H4 (cell line): ENCODE results near the gene PPIF. TPM values are rescaled to one million over a fixed set of nuclear protein-coding genes. Genes with fewer than 3 reads are reported as not detected.

ENCODE experiments used
- DNase-seq: peaks from one replicate; pipeline ENCODE4 v3.0.0-alpha.2; 2015; ENCODE audit warnings: low spot score
- total RNA-seq: library from RNA; depleted of rRNA; stranded (reverse); fragments of >200 nt; shearing (Covaris generic); gene quantifications from 2 replicates; pipeline ENCODE4 v1.2.3, GENCODE V29; 2014; rRNA removed

PPIF gene
- 45.2 and 52.3 TPM in 2 replicates for total RNA-seq

DNA sequence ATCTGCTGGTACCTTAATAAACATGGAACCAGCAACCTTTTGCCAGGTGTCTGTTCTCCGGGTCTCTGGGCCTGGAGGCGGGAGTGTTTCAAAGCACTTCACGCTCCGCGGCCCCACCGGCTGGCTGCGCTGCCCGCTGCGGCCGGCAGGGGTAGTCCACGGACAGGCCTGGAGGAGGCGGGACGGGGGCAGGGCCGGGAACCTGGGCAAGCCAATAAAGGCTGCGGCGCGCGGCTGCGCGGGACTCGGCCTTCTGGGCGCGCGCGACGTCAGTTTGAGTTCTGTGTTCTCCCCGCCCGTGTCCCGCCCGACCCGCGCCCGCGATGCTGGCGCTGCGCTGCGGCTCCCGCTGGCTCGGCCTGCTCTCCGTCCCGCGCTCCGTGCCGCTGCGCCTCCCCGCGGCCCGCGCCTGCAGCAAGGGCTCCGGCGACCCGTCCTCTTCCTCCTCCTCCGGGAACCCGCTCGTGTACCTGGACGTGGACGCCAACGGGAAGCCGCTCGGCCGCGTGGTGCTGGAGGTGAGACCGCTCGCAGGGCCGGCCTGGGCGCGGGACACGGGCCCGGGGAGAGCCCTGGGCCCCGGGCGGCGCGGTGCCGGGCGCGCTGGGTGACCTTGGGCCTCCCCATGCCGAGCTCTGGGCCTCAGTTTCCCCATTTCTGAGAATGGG lies at the start of gene PPIF:
TSS of gene PPIF (plus strand) at position 244 of the 668 bp plus-strand sequence. CDS start at position 324, 80 bp downstream.
- peak; percentile 83 for DNase-seq

DNA sequence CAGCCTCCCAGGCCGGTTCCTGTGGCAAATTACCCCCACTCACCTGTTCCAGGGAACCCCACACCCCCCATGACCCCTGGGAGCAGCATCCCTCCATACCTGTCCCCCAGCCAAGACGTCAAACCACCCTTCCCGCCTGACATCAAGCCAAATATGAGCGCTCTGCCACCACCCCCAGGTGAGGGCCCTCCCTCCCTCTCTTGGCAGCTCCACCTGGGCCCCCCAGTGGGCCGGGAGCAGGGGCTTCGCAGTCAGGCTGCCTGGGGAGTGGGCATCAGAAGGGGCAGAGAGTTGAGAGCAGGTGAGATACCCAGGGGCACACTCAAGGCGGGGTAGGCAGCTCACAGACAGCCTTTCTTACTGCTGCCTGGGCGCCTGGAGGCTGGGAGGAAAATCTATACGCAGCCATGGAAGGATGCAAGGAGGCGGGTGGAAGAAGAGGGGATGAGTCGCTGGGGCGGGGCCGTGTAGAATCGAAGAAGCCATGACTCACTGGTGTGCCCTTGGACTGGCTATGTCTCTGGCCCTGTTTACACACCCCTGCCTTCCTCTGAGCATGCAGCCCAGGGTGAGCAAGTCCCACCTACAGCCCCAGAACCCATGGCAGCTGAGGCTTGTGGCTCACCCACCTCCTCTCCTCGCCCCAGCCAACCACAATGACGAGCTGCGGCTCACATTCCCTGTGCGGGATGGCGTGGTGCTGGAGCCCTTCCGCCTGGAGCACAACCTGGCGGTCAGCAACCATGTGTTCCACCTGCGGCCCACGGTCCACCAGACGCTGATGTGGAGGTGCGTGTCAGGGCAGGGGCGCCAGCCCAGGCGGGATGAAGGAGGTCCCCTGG lies 48.6 kb upstream of the PPIF start:
- DNase-seq = peak; percentile 84

DNA sequence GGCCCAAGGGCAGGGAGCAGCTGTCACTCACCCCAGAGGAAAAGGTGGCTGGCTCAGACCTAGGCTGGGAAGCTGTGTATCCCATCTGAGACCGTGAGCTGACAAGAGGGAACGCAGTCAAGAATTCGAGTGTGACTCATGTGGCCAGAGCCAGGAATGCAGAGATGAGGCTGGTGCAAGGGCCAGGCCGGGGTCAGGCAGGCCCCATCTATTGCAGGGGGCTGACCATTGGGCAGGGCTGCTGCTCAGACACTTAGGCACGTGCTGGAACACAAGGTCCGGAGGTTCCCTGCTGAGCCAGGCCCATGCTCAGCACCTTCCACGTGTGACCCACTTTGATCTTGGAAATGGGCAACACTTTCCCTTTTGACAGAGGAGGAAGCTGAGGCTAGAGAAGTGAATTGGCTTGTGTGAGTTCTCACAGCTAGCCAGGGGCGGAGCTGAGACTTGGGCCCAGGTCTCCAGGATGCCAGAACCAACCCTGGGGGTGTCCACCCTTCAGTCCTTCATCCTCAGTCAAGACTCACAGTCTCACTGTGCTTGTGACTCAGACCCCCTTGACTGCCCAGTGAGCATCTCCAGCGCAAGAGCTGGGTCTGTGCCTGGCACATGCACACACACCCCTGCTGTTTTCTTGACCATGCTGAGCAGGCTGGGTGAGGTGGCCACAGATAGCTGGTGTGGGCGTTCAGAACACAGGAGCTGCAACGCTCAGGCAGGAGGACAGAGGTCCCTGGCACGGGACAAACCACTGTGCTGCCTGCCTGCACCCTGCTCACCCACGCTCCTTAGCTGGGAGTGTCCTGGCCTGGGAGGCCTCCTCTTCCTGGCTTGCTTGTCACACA lies 47.6 kb upstream of the PPIF start:
- no peak for DNase-seq

DNA sequence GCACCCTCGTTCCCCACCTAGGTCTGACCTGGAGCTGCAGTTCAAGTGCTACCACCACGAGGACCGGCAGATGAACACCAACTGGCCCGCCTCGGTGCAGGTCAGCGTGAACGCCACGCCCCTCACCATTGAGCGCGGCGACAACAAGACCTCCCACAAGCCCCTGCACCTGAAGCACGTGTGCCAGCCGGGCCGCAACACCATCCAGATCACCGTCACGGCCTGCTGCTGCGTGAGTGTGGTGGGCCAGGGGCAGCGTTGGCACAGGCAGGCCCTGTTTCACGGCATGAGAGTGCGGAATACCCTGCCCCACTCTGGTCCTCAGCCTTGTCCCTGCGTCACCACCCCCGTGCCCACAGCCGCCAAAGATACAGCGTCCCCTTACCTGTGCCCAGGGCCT lies 46.6 kb upstream of the PPIF start:
- DNase-seq = no peak

DNA sequence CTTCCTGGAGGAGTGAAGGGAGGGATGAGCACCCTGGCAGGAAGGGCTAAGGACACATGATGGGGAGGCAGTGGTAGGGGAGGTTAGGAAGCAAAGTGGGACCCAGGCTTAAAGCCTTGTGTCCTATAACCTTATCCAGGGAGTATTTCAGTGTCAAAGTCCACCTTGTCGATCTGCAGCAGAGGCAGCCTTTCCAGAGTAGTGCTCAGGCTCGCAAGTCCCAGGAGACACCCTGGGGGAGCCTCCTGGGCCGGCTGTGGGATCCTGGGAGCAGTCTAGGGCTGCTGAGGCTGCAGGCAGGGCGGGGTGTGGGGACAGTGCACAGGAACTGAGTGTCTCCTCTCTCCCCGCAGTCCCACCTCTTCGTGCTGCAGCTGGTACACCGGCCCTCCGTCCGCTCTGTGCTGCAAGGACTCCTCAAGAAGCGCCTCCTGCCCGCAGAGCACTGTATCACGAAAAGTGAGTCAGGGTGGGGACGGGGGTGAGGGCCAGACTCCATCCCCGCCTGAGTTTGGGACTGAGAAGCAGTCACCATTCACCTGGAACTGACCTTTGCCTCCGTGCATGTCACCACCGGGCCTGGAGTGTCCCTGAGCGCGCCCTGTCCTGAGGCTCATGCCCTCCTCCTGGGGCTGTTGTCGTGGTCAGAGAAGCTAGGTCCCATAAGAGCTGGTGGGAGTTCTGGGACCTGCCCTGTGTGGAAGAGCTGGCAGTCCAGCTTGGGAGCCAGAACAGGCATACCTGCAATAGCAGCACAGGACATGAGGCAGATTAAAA lies 45.3 kb upstream of the PPIF start:
- DNase-seq = no peak

DNA sequence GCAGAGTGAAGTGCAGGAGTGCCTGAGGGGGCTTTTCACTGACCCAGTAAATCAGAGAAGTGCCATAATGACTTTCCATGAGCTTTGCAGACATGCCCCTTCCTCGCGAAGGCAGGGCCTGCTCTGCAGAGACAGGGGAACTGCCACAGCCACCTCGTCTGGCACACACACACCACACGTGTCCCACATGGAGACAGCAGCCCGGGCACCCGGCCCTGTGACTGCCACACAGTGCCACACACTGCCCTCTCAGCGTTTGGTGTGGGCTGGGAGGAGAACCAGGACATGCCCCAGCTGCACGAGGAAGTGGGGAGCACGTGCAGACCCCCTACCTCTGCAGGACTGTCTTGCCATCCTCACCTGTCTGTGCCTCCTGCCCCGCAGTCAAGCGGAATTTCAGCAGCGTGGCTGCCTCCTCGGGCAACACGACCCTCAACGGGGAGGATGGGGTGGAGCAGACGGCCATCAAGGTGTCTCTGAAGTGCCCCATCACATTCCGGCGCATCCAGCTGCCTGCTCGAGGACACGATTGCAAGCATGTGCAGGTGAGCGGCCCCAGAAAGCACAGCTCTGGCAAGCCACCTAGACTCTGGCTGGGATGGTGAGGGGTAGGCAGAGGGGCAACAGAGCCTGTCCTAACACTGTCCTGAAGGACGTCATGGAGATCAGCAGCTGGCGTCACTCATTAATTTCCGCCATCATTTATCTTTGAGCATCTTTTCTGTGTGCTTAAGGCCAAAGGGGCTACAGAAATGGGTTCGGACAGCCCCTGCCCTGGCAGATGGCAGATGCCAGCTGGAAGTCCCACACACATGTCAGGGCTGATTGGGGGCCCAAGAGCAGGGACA lies 43.4 kb upstream of the PPIF start:
- DNase-seq = no peak

DNA sequence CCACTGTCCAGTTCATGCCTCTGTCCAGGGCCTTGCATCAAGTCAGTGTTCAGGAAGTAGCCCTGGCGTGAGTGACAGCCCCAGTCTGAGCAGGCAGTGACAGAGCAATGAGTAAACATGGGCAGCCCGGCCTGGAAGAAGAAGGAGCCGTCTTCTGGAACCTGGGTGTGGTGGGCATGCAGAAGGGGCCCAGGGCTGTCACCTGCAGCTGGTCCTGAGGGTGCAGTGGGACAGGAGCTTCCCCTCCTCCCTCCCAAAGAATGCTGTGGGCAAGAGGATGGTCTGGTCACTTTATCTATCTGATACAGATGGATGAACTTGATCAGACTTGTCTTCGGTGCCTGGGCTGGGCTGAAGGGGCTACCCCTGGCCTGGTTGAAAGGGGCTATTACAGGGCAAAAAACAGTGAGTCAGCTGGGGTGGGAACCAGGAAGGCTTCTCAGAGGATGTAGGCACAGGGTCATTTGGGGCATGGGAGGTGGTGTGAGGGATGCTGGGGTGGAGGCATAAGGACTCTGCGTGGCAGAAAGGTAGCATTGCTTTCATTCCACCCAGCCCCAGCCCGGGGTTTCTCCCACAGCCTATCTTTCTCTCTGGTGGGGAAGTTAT lies 42.7 kb upstream of the PPIF start:
- DNase-seq = no peak

DNA sequence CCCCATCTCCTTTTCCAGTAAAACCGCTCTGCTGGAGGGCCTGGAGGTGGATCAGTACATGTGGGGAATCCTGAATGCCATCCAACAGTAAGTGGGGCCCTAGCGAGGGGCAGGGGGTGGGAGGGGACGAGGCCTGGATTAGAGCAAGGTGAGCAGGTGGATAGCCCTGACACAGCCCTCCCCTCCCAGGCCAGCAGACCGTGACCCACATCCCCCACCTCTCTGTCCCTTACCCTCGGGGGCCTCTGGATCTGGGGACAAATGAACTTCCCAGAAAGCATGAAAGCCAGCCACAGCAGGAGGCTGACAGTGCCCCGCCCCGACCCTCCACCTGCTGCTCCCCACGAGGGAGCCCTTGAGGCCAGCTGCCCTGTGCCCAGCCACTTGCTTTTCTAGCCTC lies 41.8 kb upstream of the PPIF start:
- DNase-seq = no peak

DNA sequence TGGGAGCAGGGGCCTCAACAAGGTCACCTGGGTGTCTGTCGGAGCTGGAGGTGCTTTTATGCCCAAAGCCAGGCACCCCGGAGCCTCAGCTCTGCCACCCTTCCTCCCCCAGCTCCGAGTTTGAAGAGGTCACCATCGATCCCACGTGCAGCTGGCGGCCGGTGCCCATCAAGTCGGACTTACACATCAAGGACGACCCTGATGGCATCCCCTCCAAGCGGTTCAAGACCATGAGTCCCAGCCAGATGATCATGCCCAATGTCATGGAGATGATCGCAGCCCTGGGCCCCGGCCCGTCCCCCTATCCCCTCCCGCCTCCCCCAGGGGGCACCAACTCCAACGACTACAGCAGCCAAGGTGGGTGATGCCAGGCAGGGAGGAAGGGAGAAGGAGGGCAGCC lies 41.3 kb upstream of the PPIF start:
- no peak for DNase-seq

DNA sequence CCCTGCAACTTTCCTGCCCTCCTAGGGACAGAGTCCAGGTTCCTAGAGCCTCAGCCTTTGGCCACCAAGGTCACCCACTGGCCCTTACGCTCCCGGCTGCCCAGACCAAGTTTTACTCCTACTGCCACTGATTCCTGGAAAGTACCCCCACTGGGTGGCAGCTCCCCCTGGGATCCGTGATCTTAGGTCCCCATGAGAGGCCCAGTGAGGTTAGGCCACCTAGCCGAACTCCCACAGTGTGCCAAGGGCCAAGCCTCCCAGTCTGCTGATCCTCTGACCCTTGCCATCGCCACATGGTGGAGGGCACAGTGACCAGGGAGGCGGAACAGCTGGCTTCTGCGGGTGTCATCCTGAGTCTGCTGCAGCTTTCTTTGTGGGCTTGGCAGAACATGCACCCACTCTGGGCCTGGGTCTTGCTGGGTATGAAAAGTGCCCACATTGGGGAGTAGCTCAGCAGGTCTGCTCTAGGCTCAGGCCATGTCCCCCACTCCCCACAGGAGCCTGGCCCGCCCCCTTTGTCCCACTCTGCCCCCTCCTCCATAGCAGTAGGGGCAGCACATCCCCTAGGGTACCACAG lies 40.5 kb upstream of the PPIF start:
- DNase-seq = no peak

DNA sequence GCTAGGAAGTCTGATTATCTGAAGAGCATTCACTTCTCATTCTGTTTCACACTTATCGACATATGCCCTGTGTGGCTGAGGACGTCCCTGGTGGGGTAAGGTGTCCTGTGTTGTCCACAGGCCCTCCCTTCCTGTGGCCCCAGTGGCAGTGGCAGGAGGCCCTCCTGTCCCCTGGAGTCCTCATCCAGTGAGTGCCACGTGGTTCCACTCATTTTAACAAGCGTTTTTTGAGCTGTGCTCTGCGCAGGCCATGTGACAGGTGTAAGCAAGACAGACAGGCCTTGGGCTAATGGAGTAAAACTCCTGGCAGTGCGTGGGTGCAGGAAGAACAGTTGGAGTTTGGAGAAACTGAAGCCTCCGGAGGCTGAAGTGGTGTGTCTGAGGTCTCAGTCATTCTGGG lies 39.3 kb upstream of the PPIF start:
- no peak for DNase-seq

DNA sequence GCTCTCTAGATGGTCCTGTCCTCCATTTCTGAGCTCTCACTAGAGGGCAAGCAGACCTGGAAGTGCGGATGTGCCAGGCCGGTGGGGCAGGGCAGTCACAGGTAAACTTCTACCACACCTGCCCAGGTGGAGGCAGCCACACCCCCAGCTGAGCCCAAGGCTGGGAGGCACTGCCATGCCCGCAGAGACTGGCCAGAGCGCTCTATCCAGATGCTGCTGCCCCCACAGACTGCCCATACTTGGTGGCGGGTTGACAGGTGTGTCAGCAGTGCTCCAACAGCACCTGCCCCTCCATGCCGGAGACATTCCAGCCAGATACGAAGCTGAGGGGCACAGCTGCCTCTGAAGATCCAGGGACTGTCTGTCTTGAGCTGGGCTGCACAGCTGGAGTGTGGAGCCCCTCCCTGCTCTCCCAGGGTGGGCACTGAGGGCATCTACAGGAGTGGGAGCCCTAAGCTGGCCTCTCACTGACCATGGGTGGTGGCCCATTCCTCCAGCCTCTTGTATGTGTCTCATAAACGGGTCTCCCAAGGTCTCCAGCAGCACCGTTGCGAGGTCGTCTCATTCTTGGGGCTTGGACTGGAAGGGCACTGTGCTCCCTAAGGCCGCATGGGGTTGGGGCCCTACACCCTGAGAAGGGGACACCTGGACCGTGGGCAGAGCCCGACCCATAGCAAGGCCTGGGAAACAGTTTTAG lies 38.2 kb upstream of the PPIF start:
- DNase-seq = no peak

DNA sequence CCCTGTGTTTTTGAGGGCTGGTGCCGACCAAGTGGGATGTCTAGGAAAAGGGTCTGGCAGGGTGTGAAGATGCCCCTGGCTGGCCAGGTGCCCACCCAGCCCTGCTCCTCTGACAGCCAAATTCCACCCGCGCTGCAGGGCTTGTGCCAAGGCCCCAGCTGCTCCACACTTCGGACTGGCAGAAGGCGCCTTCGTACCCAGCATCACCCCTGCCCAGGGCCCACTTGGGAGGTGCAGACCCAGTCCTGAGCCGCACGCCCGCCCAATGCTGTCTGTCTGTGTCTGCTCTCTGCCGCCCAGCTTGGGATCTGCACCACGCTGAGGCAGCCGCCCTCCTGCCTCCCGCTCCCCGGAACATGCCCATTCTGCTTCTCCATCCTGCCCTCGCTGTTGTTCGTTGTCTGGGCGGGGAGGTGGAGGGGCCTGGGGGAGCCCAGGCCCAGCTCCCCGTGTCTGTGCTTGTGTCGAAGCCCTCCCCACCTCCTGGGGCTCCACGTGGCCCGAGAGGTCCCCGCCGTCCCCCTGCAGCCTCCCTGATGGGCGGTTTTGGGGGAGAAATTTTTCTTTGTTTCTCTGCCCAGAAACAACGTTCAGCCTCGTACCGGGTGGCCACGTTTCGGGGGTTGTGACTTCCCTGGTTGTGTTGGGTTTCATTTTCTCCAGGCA lies 36.9 kb upstream of the PPIF start:
- no peak for DNase-seq

DNA sequence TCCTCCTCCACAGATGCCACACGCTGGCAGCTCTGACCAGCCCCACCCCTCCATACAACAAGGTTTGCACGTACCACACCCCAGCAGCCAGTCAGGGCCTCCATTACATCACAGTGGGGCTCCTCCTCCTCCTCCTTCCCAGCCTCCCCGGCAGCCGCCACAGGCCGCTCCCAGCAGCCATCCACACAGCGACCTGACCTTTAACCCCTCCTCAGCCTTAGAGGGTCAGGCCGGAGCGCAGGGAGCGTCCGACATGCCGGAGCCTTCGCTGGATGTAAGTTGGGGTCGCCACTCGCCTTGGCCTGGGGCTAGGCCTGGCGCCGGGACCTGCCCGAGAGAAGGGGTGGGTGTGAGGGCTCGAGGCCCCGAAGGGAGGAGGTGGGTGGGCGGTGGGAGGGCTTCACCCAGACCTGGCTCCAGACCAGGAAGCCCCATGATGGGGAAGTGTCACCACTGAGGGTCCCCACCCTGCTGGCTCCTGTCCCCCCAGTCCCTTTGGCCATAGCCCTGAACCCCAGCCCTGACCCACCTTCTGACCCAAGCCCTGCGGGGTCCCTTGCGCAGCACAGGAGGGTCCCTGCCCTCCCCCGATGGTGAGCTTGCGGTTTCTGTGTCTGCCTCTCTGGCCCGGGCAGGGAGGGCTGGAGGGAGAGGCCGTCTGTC lies 36.2 kb upstream of the PPIF start:
- DNase-seq = no peak

DNA sequence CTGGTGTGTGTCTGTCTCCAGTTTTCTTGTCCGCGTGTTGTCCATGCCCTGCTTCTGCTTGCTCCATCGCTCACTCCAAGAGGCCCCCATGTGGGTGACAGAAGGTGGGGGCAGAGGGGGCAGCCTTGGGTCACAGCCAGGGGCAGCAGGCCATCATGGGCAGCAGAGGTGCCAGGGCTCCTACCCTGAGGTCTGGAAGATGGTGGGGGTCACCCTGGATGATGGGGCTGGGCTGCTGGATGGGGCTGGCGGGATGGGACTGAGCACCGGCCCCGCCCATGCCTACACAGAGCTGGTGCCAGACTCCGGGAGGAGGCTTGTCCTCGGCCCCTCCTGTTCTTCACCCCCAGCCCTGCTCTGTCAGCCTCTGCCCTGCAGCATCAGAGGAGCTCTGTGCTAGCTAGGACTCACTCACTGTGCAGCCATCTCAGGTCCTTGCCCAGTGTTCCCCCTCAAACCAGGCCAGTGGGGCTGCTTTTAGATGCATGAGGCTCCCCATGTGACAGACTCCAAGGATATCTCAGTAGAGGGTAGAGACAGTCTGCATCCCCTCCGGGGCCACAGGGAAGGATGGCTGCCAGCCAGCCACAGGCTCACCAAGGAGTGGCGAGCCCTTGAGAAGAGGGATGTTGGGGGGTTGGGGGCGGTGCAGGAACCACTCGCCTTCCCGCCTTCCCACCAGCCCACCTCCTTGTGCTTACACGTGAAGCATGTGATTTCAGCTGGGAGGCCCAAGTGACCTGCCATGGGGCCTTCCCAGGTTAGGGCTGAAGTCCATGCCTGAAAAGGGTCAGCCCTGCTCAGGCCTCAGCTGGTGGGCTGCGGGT lies 35.5 kb upstream of the PPIF start:
- DNase-seq = no peak

DNA sequence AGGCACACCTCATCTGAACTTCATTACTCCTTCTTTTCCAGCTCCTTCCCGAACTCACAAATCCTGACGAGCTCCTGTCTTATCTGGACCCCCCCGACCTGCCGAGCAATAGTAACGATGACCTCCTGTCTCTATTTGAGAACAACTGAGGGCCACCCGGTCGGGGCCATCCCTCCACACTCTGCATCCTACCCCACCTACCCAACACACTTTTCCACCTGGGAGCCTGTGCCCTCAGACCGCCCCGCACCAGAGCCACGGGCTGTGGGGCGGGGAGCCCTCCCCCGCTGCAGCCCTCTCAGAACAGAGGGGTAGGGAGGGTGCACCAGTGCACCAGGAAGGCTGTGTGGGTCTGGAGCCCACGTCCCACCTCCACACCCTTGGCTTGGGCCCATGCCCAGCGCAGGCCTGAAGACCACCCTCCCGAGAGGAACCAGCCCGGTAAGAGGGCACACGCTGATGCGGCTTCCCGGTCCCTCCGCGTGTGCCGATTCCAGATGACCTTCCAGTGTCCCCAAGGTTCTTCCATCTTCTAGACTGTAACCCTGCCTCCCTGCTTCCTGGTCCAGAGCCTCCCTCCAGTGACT lies 34.6 kb upstream of the PPIF start:
- no peak for DNase-seq

DNA sequence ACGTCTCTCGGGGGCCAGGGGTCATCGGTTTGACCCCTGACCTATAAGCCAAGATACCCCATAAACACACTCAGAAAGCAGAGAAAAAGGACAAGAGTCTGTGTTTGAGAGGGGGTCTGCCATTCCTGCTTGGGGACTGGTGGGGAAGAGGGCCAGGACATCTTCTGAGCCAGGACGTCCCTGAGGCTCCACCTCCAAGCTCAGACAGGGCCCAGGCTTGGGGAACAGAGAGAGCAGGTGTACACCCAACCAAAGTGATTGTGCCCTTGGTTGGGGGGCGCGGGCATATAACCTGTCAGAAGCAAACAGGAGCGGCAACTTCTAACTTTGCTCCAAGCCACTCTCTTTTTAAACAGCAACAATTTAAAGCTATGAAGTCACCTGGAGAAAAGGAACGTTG lies 33.9 kb upstream of the PPIF start:
- no peak for DNase-seq
